Activated CD4-positive, CD25-positive, alpha-beta regulatory T cell treated with anti-CD3 and anti-CD28 coated beads, Interleukin-2, amount 50 U/mL, for 16 hours (primary cell): Measurements from ENCODE around the gene CCDC88B.

Experiments
- DNase-seq: peaks from one replicate; pipeline ENCODE4 v3.0.0-alpha.2; 2020; ENCODE audit warnings: low read depth, low spot score

The CCDC88B gene

DNA sequence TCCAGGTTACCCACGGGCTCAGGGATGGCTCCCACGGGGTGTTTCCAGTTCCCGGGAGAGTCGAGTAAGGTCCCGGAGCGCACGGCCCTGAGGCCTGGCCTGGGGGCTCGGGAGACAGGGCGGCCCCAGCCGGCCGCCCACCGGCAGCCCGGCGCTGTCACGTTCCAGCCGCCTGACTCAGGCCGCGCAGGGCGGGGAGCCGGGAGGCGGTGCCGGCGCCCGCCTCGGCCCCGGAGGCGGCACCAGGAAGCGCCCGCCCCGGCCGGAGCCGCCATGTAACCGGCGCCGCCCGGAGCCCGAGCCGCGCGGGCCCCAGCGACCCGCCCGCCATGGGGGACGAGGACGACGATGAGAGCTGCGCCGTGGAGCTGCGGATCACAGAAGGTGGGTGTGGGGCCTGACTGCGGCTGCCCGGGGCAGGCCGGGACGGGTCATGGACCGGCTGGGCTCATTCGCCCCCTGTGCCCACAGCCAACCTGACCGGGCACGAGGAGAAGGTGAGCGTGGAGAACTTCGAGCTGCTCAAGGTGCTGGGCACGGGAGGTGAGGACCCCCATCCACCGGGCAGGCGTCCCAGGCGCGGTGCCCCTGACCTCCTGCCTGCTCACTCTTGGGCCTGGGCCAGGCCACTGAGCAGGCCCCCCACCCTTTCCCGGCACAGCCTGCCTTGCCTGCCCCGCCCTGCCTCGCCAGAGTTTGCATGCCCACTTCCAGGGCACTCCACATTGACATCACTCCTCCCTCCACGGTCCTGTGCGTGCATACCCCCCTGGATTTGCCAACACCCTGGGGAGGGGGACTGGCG is 19.1 kb downstream of the CCDC88B start, which contains the start of gene RPS6KA4:
TSS of gene RPS6KA4 (plus strand) at position 256 of the 805 bp plus-strand sequence. CDS start at position 330, 74 bp downstream.
- no peak for DNase-seq

DNA sequence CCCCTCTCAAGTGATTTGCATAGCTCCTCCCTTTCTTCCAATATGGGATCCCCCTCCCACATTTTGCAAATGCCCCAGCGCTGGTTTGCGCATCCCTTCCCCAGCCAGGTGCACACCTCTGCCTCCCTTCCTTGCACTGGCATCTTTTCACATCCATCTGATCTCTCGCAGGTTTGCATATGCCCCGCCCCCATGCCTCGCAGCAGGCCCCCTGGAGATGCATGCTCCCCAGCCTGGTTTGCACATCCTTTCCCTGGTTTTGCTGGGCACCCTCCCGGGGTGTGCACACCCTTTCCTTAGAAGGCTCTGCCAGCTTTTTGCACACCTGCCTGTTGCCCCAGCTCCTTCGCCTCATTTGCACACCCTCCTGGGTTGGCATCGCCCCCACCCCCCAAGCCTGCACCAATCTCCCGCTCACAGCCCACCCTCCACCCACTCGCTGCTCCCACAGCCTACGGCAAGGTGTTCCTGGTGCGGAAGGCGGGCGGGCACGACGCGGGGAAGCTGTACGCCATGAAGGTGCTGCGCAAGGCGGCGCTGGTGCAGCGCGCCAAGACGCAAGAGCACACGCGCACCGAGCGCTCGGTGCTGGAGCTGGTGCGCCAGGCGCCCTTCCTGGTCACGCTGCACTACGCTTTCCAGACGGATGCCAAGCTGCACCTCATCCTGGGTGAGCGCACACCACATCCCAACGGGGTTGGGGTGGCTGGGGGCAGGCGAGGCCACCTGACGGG is 19.9 kb downstream of the CCDC88B start:
- DNase-seq, result no peak

DNA sequence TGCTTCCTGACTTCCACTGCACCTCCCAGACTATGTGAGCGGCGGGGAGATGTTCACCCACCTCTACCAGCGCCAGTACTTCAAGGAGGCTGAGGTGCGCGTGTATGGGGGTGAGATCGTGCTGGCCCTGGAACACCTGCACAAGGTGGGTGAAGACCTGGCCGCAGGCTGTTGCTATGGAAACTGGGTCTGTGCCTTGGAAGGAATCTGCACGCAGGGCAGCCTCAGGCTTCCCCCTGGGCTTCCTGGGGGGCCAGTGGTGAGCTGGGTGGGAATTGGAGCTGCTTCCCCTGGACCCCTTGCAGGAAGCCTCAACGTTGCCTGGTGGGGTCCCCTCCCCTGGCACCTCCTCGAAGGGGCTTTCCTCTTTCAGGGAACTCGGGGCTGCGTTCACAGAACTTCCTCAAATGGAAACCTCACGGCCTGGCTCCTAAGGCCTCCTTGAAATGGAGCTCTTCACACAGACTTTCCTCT is 20.5 kb downstream of the CCDC88B start:
- DNase-seq, result no peak

DNA sequence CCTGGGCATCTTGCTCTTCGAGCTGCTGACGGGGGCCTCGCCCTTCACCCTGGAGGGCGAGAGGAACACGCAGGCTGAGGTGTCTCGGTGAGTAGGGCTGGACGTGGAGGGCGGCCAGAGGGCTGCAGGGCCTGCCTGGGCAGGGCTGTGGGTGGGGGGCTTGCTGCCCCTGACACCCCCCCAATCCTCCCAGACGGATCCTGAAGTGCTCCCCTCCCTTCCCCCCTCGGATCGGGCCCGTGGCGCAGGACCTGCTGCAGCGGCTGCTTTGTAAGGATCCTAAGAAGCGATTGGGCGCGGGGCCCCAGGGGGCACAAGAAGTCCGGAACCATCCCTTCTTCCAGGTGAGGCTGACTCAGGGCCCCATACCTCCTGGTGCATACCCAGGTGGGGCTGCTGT is 21.7 kb downstream of the CCDC88B start:
- DNase-seq, result no peak

DNA sequence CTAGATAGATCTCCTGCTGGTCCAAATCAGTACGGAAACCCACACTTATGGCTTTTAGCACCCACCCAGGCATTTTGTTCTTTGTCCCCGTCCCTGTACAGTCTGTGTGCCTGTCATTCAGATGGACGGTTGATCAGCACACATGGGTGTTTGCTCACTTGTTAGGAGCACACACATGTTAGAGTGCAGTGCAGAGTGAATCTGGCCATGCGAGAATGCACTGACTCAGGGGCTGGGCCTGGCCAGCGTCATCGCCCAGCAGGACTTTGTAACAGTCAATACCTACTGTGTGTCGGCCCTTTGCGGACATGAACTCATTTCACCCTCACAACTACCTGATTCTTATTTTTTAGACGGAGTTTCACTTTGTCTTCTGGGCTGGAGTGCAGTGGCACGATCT is 22.3 kb downstream of the CCDC88B start:
- DNase-seq, result no peak

DNA sequence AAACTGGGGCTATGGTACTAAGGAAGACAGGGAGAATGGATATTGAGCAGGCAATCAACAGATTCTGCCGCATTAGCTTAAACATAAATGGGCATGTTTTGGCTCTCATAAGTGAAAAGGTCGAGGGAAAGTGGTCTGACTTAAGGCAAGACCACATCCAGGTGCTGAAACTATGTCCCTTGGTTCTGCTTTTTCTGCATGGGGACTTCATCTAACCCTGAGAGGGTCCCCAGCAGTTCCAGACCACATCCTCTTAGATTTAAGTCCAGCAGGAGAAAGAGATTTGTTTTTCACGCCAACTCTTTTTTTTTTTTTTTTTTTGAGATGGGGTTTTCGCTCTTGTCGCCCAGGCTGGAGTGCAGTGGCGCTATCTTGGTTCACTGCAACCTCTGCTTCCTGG is 24.4 kb downstream of the CCDC88B start:
- DNase-seq, result no peak

DNA sequence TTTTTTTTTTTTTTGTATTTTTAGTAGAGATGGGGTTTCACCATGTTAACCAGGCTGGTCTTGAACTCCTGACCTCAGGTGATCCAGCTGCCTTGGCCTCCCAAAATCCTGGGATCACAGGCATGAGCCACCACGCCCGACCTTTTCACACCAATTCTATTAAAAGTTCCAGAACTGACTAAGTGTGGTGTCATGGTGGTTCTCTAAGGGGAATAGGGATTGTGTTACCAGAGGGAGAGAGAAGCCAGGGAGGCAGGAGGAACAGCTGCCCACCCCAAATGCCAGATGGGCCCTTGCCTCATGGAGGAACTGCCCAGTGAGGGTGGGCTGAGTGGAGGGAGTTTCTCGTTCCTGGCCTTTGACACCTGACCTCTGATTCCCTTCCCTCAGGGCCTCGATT is 24.9 kb downstream of the CCDC88B start:
- DNase-seq, result no peak

DNA sequence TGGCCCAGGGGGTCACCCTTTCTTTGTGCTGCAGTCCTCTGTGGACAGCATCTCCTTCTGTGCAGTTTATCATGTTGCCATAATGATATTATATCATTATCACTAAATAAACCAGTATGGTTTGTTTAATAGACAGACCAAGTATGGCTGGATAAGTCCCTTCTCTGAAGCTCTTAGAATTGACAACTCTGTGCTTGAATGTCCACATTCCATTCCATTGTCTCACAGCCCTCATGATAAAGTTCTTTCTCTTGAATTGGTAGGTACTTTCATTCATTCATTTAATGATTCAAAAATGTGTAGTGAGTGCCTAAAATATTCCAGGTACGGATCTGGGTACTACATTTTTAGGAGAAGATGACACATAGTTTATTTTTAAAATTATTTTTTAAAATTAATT is 26.7 kb downstream of the CCDC88B start:
- DNase-seq, result no peak

DNA sequence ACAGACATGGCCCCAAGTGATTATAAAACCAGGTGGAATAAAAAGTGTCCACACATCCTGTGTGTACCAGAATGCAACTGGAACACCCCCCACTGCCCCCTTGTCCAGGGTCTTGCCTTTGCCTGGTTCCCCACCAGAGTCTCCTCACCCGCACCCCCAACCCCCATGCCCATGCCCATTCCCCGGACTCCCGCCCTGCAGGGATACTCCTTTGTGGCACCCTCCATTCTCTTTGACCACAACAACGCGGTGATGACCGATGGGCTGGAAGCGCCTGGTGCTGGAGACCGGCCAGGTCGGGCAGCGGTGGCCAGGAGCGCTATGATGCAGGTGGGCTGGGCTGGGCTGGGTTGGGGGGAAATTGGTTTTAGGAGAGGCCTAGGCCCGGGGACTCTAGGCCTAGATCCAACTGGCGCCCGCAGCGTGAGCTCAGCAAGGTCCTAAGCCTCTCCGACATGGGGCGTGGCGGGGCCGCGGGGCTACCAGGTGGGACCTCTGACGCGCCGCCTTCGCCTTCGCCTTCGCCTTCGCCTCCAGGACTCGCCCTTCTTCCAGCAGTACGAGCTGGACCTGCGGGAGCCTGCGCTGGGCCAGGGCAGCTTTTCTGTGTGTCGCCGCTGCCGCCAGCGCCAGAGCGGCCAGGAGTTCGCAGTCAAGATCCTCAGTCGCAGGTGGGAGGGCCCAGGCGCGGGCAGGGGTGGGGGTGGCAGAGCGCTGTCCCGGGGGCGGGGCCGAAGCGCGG is 28.1 kb downstream of the CCDC88B start:
- DNase-seq, result no peak

DNA sequence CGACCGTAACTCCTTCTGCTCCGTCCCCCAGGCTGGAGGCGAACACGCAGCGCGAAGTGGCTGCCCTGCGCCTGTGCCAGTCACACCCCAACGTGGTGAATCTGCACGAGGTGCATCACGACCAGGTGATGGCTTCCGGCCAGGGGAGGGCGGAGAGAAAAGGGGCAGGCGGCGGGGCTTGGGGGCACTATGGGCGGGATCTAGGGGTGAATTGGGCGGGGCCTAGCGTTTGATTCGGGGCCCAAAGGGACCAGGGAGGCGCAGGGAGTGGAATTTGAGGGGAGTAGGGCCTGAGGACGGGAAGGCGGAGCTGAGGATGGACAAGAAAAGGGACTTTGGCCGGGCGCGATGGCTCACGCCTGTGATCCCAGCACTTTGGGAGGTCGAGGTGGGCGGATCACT is 28.7 kb downstream of the CCDC88B start:
- DNase-seq, result no peak

DNA sequence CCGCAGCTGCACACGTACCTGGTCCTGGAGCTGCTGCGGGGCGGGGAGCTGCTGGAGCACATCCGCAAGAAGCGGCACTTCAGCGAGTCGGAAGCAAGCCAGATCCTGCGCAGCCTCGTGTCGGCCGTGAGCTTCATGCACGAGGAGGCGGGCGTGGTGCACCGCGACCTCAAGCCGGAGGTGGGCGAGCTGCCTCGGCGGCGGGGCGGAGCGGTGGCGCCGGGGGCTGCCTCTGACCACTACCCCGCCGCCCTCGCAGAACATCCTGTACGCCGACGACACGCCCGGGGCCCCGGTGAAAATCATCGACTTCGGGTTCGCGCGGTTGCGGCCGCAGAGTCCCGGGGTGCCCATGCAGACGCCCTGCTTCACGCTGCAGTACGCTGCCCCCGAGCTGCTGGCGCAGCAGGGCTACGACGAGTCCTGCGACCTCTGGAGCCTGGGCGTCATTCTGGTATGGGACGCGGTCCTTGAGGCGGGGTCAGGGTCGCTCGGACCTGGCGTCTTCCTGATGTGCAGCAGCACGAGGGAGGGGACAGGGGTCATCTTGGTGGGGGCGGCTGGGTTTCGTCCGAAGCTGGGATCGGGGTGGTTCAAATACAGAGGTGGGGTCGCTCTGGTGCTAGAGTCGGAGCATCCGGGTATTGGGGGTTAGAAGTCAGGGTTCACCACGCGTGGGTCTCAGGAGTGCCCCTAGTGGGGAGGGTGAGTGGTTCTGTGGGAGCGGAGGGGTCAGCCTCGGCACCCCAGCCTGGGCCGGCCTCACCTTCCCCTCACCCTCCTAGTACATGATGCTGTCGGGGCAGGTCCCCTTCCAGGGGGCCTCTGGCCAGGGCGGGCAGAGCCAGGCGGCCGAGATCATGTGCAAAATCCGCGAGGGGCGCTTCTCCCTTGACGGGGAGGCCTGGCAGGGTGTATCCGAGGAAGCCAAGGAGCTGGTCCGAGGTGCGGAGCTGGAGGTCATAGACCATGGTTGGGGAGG is 29.7 kb downstream of the CCDC88B start:
- DNase-seq, result no peak

DNA sequence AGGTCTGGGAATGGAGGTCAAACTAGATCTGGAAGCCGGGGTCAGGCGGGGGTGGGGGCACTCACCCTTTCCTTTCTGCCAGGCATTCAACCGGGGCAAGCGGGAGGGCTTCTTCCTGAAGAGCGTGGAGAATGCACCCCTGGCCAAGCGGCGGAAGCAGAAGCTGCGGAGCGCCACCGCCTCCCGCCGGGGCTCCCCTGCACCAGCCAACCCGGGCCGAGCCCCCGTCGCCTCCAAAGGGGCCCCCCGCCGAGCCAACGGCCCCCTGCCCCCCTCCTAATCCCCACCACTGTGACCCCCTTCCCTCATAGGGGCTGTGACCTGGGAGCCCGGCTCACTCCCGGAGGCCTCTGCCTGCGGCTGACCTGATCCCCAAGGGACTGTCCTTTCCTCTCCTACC is 31.2 kb downstream of the CCDC88B start:
- no peak for DNase-seq

DNA sequence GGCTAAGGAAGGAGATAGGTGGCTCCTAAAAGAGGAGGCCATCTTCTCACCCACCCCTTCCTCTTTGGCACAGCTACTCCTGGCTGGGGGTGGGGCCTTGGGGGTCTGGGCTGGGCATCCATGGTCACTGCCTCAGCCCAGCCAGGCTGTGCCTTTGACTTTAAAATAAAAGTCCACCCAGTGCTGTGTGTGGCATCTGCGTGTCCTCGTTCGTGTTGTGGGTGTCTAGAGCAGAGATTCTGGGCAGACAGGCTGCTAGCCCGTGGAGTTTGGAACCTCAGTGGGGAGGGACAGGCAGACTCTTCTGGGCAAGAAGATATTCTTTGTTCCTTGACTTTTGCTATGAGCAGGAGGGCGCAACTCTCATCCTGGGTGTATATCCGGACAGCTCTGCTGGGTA is 32.0 kb downstream of the CCDC88B start:
- DNase-seq, result no peak

DNA sequence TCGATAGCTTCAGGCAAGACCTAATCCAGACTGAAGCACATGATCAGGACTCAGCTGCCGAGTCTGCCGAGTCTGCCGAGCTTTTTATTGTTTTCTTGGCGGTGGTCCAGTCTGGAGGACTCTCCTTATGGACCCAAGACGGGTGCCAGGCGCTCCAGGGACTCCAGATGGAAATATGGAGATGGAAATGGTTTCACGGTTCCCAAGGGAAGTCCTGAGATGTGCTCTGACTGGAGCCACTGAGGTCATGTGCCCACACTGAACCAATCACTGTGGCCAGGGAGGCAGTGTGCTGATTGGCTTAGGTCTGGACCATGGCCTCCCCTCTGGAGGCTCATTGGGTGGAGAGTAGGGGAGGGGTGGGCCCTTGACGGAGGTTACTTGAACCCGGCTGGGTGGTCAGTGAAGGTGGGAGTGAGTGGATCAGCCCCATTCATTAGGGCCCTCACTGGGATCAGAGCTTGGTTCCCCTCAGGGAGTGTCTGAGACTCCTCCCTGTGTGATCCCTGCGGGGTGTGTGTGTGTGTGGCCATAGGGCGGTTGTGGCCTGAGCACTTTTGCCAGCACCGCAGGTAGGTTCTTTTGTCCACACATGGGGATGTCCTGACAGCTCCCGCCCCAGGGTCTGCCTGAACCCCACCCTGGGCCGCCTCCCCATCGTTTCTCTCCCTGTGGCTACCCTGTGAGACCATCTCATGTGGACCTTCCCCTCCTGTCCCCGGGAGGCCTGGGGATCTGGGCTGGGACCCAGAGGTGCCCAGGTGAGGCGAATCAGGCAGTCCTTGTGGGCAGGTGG is 33.0 kb downstream of the CCDC88B start:
- no peak for DNase-seq

DNA sequence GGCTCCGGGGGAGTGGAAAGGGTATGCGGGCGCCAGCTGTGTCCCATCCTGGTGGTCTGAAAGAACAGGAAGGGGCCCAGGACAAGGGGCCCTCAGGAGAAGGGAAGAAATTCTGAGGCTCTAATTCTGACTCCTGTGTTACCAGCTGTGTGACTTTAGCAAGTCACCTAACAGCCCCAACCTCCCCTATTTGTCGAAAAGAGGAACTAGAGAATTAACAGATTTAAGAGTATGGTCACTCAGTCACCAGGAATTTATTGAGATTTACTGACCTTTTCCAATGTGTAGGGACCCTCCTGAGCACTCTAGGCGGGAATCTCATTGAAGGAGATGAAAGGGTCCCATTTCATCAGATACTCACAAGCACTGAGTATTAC is 33.6 kb downstream of the CCDC88B start:
- DNase-seq, result no peak

DNA sequence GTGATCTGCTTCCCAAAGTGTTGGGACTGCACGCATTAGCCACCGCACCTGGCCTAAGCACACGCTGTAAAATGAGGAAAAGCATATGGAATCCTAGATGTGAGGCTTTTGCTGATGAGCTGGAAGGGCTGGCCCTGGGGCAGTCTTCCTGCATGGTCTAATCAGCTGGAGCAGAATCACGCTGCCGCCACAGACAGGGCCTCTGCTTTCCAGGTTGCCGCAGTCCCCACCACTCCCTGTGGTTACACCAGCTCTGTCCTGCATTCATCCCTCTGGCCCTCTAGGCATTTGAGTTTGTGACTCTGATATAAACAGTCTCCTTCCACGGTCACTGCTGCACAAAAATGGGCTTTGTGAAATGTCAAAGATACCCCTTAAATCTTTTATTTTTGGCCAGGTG is 36.1 kb downstream of the CCDC88B start:
- DNase-seq, result no peak

DNA sequence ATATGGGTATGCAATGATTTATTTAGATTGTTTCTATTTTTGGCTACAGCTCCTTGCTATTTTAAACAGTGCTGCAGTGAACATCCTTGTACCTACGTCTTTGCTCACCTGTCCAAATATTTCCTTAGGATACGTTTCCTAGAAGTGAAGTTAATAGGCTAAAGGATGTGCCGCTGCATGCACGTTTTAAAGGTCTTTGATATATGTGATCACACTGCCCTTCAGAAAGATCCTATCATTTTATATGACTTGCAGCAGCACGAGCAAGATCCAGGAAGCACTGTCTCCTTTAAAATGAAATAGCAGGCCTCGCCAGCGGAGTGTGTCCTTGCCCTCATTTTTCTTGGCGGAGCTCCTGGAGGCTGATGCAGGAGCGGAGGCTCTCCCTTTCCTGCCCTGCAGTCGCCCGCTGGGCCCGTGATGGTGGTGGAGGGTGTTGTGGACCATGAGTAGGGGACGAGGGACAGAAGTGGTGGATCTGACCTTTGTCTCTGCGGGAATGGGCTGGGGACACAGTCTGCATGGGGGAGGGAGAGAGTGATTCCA is 38.4 kb downstream of the CCDC88B start:
- no peak for DNase-seq

DNA sequence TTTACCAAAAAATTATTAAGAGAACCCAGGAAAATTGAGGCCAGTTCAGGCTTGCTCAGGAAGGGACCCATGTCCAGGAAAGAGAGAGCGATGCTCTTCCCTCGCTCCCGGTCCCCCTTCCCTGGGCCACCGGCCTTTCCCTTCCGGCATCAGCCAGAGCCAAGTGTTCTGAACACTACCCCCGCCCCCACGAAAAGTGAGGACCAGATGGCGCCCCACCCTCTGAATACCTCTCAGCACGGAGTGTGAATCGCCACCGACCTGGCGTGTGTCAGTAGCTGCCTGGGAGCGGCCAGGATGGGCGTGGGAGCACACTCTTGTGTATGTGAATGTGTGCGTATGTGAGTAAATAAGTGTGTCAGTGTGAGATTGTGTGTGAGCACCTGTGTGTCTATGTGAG is 39.2 kb downstream of the CCDC88B start:
- no peak for DNase-seq

DNA sequence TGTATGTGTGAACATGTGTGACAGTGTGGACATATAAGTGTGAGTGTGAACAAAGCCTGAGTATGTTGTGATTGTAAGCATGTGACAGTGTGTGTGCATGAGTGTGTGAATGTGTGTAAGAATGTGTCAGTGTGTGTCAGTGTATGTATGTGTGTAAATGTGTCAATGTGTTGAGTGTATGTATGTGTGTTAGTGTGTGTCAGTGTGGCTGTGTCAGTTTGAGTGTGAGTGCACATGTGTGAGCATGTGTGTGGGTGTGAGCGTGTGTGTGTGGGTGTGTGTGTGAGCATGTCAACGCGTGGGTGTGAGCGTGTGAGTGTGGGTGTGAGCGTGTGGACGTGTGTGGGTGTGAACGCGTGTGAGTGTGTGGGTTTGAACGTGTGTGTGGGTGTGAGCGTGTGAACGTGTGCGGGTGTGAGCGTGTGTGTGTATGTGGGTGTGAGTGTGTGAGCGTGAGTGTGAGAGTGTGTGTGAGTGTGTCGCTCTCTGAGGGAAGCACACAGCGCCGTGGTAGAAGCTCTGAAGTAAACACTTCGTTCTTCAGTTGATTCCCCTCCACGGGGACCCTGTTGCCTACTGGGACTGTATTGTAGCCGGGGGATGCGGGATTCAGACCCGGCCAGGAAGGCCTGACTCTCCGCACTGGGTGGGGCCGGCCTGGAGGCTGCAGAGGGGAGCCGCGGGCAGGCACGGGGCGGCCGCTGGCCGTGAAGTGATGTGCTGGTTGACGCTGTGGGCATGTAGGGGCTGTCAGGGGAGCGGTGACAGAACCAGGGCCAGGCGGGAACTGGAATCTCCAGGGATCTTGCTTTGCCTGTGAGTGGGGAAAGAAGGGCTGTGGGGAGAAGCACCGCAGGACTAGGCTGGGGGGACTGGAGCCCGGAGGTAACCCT is 40.1 kb downstream of the CCDC88B start:
- DNase-seq, result no peak
